Measurements from ENCODE around the gene ORM2.

- TF ChIP-seq SIN3A (IDR thresholded peaks at IDR 0.05; ENCODE audit: borderline replicate concordance, insufficient read depth, low read length) (no peak), POLR2AphosphoS5 (IDR thresholded peaks at IDR 0.05; ENCODE audit: low read depth, low read length) (no peak), REST (IDR thresholded peaks at IDR 0.05; ENCODE audit: insufficient read depth in 1 of 2, low read depth in 2 of 2, low read length in 2 of 2) (no peak), FOXP2 (optimal IDR thresholded peaks at IDR 0.05; ENCODE audit: borderline replicate concordance, extremely low read depth, extremely low read length, insufficient read depth) (no peak)
Observed at GRCh38 chr9:114344692-114345091, 15.0 kb downstream of the ORM2 start.

All from PFSK-1 (cell line).